ENCODE data around the gene ZNF714.

ZNF714 gene

GRCh38 chr19:21082011-21082975 lies at the start of gene ZNF714:
Gene ZNF714, plus strand, starts transcription at chr19:21082203. Its CDS starts 16,066 bp downstream, at chr19:21098269.
- peak; percentile 58 for DNase-seq (ENCODE audit: low read depth)

- no peak for DNase-seq (ENCODE audit: low read depth)
Observed at GRCh38 chr19:21045028-21045427, 37.0 kb upstream of the ZNF714 start.

GRCh38 chr19:21046489-21046888 lies 35.5 kb upstream of the ZNF714 start:
- no peak for DNase-seq (ENCODE audit: low read depth)

GRCh38 chr19:21047716-21048115 lies 34.3 kb upstream of the ZNF714 start:
- no peak for DNase-seq (ENCODE audit: low read depth)

GRCh38 chr19:21052902-21053301 lies 29.1 kb upstream of the ZNF714 start:
- no peak for DNase-seq (ENCODE audit: low read depth)

- no peak for DNase-seq (ENCODE audit: low read depth)
Observed at GRCh38 chr19:21065336-21065735, 16.7 kb upstream of the ZNF714 start.

- DNase-seq (ENCODE audit: low read depth) = no peak
Observed at GRCh38 chr19:21084343-21084742, 2.3 kb downstream of the ZNF714 start.

GRCh38 chr19:21087871-21088270 lies 5.9 kb downstream of the ZNF714 start:
- no peak for DNase-seq (ENCODE audit: low read depth)

GRCh38 chr19:21092109-21092508 lies 10.1 kb downstream of the ZNF714 start:
- DNase-seq (ENCODE audit: low read depth) = no peak

GRCh38 chr19:21094347-21095025 lies 12.5 kb downstream of the ZNF714 start:
- DNase-seq (ENCODE audit: low read depth) = no peak

- DNase-seq (ENCODE audit: low read depth) = no peak
Observed at GRCh38 chr19:21098291-21098690, 16.3 kb downstream of the ZNF714 start.

GRCh38 chr19:21101521-21102242 lies 19.7 kb downstream of the ZNF714 start:
- no peak for DNase-seq (ENCODE audit: low read depth)

GRCh38 chr19:21109116-21109515 lies 27.1 kb downstream of the ZNF714 start:
- no peak for DNase-seq (ENCODE audit: low read depth)

GRCh38 chr19:21110183-21110582 lies 28.2 kb downstream of the ZNF714 start:
- DNase-seq (ENCODE audit: low read depth) = no peak

GRCh38 chr19:21115430-21115829 lies 33.4 kb downstream of the ZNF714 start:
- no peak for DNase-seq (ENCODE audit: low read depth)

- DNase-seq (ENCODE audit: low read depth) = no peak
Observed at GRCh38 chr19:21117041-21117907, 35.3 kb downstream of the ZNF714 start.

GRCh38 chr19:21126078-21126477 lies 44.1 kb downstream of the ZNF714 start:
- no peak for DNase-seq (ENCODE audit: low read depth)

GRCh38 chr19:21127001-21127400 lies 45.0 kb downstream of the ZNF714 start:
- DNase-seq (ENCODE audit: low read depth) = no peak

GRCh38 chr19:21127898-21128297 lies 45.9 kb downstream of the ZNF714 start:
- DNase-seq (ENCODE audit: low read depth) = no peak

GRCh38 chr19:21128901-21129698 lies 47.1 kb downstream of the ZNF714 start:
- no peak for DNase-seq (ENCODE audit: low read depth)
